HepG2 (cell line): ENCODE measurements around the gene CITED2. TPM values are rescaled to one million over a fixed set of nuclear protein-coding genes. Genes with fewer than 3 reads are reported as not detected.

Source experiments
- AFF4 ChIP-seq: sonication (generic); formaldehyde crosslinking; IDR thresholded peaks from 2 replicates; pipeline ENCODE4 v1.4.0; 2020; ENCODE audit warnings: missing genetic modification reagents
- ATF7-NPFF ChIP-seq: sonication (generic); formaldehyde crosslinking; IDR thresholded peaks from 2 replicates; pipeline ENCODE4 v1.8.1; 2023; ENCODE audit warnings: mild to moderate bottlenecking, low read depth, missing genetic modification reagents, moderate library complexity
- CENPX ChIP-seq: sonication (generic); formaldehyde crosslinking; IDR thresholded peaks from 2 replicates; pipeline ENCODE4 v1.9.0; 2021; ENCODE audit warnings: mild to moderate bottlenecking, missing genetic modification reagents, moderate library complexity
- GTF2F1 ChIP-seq: fragments of 150-350 bp; IDR thresholded peaks from 2 replicates; pipeline ENCODE4 v1.6.1; 2014; ENCODE audit warnings: low read length
- HDAC2 ChIP-seq: sonication (generic); formaldehyde crosslinking; IDR thresholded peaks from 2 replicates; pipeline ENCODE4 v1.4.0; 2020; ENCODE audit warnings: missing genetic modification reagents
- HES4 ChIP-seq: sonication (generic); formaldehyde crosslinking; IDR thresholded peaks from 2 replicates; pipeline ENCODE4 v1.9.0; 2021; ENCODE audit warnings: mild to moderate bottlenecking, missing genetic modification reagents, borderline replicate concordance
- HNRNPLL ChIP-seq: fragments of 200-400 bp; formaldehyde crosslinking; IDR thresholded peaks from 2 replicates; pipeline ENCODE4 v1.6.1; 2017; ENCODE audit warnings: mild to moderate bottlenecking, low read depth, low read length; ENCODE audit not compliant: poor library complexity, severe bottlenecking
- IRF2 ChIP-seq: IDR thresholded peaks from 2 replicates; pipeline ENCODE4 v1.6.1; 2018; ENCODE audit warnings: missing genetic modification reagents, missing compliant biosample characterization
- NCOA1 ChIP-seq: sonication (generic); formaldehyde crosslinking; IDR thresholded peaks from 2 replicates; pipeline ENCODE4 v1.9.0; 2021; ENCODE audit warnings: missing genetic modification reagents
- POLR2AphosphoS5 ChIP-seq: IDR thresholded peaks from 2 replicates; pipeline ENCODE4 v1.6.1; 2012; ENCODE audit warnings: low read depth, low read length
- PPARG ChIP-seq: conservative IDR thresholded peaks from 2 replicates; pipeline ENCODE4 v1.6.1; 2016; ENCODE audit warnings: missing biosample characterization, missing genetic modification reagents
- ZNF556 ChIP-seq: sonication (generic); formaldehyde crosslinking; IDR thresholded peaks from 2 replicates; pipeline ENCODE4 v1.4.0; 2020; ENCODE audit warnings: mild to moderate bottlenecking, missing genetic modification reagents, borderline replicate concordance
- ZNF577 ChIP-seq: sonication (generic); formaldehyde crosslinking; IDR thresholded peaks from 2 replicates; pipeline ENCODE4 v1.4.0; 2020; ENCODE audit warnings: mild to moderate bottlenecking, low read depth, missing genetic modification reagents, borderline replicate concordance
- ZNF737 ChIP-seq: sonication (generic); formaldehyde crosslinking; IDR thresholded peaks from 2 replicates; pipeline ENCODE4 v1.5.0; 2020; ENCODE audit warnings: missing genetic modification reagents, mild to moderate bottlenecking, borderline replicate concordance
- polyA plus RNA-seq, 8 experiments: library from polyadenylated mRNA; depleted of rRNA in 3 of 8; stranded (reverse) in 7 of 8; unstranded in 1 of 8; fragments of >200 nt; fragmentation: Illumina TruSeq in 4 of 8; extraction: Trizol in 4 of 8; gene quantifications; 2 replicates each; pipeline versions ENCODE4 v1.2.1 to v1.2.3, GENCODE V29; 2011 to 2016; ENCODE audit warnings: low read depth in 4 of 8, missing spikeins in 1 of 8, mixed read lengths in 1 of 8; ENCODE audit not compliant: insufficient read depth in 1 of 8
- total RNA-seq, 5 experiments: library from RNA; depleted of rRNA; stranded (reverse); fragments of >200 nt; fragmentation: Illumina TruSeq; extraction: Trizol; gene quantifications; 2 replicates each; pipeline ENCODE4 v1.2.3, GENCODE V29; 2016; ENCODE audit warnings: low read depth in 1 of 5
- TF ChIP-seq, protein P1 (sequence below): sonication (generic); formaldehyde crosslinking; conservative IDR thresholded peaks from 2 replicates; pipeline ENCODE4 v1.8.0; 2022; ENCODE audit warnings: missing genetic modification reagents
- TF ChIP-seq, protein P2 (sequence below): sonication (generic); formaldehyde crosslinking; IDR thresholded peaks from 2 replicates; pipeline ENCODE4 v1.9.0; 2021; ENCODE audit warnings: mild to moderate bottlenecking, missing genetic modification reagents

Gene CITED2
- total and polyA plus RNA-seq, 2 of the 13 experiments (the other 11 are each of a cell fraction or from before 2014, with no cell fraction given), result 17.6 to 57.2 TPM

GRCh38 chr6:139374357-139375225, at the start of gene CITED2 (continued):
- peak; percentile 94 for TF ChIP-seq IRF2 (CRISPR knock-in tag)
- TF ChIP-seq AFF4 (CRISPR knock-in tag), result peak; percentile 92
- TF ChIP-seq CENPX (CRISPR knock-in tag), result no peak
- TF ChIP-seq GTF2F1, result peak; percentile 97
- TF ChIP-seq POLR2AphosphoS5, result peak; percentile 100
- TF ChIP-seq ZNF737 (CRISPR knock-in tag), result peak; percentile 96; the same call in 1 of the 2 replicates
- TF ChIP-seq ATF7-NPFF, result peak; percentile 92
- peak; percentile 82 for TF ChIP-seq HNRNPLL
- TF ChIP-seq, protein P1, sequence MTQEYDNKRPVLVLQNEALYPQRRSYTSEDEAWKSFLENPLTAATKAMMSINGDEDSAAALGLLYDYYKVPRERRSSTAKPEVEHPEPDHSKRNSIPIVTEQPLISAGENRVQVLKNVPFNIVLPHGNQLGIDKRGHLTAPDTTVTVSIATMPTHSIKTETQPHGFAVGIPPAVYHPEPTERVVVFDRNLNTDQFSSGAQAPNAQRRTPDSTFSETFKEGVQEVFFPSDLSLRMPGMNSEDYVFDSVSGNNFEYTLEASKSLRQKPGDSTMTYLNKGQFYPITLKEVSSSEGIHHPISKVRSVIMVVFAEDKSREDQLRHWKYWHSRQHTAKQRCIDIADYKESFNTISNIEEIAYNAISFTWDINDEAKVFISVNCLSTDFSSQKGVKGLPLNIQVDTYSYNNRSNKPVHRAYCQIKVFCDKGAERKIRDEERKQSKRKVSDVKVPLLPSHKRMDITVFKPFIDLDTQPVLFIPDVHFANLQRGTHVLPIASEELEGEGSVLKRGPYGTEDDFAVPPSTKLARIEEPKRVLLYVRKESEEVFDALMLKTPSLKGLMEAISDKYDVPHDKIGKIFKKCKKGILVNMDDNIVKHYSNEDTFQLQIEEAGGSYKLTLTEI (CRISPR knock-in tag), result no peak
- TF ChIP-seq NCOA1 (CRISPR knock-in tag), result no peak
- TF ChIP-seq HES4 (CRISPR knock-in tag), result peak; percentile 90
- peak; percentile 67 for TF ChIP-seq PPARG (CRISPR knock-in tag)
- TF ChIP-seq ZNF577, result no peak
- TF ChIP-seq HDAC2 (CRISPR knock-in tag), result peak; percentile 88
- TF ChIP-seq, protein P2, sequence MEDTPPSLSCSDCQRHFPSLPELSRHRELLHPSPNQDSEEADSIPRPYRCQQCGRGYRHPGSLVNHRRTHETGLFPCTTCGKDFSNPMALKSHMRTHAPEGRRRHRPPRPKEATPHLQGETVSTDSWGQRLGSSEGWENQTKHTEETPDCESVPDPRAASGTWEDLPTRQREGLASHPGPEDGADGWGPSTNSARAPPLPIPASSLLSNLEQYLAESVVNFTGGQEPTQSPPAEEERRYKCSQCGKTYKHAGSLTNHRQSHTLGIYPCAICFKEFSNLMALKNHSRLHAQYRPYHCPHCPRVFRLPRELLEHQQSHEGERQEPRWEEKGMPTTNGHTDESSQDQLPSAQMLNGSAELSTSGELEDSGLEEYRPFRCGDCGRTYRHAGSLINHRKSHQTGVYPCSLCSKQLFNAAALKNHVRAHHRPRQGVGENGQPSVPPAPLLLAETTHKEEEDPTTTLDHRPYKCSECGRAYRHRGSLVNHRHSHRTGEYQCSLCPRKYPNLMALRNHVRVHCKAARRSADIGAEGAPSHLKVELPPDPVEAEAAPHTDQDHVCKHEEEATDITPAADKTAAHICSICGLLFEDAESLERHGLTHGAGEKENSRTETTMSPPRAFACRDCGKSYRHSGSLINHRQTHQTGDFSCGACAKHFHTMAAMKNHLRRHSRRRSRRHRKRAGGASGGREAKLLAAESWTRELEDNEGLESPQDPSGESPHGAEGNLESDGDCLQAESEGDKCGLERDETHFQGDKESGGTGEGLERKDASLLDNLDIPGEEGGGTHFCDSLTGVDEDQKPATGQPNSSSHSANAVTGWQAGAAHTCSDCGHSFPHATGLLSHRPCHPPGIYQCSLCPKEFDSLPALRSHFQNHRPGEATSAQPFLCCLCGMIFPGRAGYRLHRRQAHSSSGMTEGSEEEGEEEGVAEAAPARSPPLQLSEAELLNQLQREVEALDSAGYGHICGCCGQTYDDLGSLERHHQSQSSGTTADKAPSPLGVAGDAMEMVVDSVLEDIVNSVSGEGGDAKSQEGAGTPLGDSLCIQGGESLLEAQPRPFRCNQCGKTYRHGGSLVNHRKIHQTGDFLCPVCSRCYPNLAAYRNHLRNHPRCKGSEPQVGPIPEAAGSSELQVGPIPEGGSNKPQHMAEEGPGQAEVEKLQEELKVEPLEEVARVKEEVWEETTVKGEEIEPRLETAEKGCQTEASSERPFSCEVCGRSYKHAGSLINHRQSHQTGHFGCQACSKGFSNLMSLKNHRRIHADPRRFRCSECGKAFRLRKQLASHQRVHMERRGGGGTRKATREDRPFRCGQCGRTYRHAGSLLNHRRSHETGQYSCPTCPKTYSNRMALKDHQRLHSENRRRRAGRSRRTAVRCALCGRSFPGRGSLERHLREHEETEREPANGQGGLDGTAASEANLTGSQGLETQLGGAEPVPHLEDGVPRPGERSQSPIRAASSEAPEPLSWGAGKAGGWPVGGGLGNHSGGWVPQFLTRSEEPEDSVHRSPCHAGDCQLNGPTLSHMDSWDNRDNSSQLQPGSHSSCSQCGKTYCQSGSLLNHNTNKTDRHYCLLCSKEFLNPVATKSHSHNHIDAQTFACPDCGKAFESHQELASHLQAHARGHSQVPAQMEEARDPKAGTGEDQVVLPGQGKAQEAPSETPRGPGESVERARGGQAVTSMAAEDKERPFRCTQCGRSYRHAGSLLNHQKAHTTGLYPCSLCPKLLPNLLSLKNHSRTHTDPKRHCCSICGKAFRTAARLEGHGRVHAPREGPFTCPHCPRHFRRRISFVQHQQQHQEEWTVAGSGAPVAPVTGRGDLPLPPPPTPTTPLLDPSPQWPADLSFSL, result 0 out of 2 replicates have a peak, but pooled peaks have one; percentile 50
- peak; percentile 93 for TF ChIP-seq ZNF556 (CRISPR knock-in tag)
